A549 (cell line): Measurements from ENCODE around the gene IL17A. TPM values are rescaled to one million over a fixed set of nuclear protein-coding genes. Genes with fewer than 3 reads are reported as not detected.

ENCODE experiments used
- ATAC-seq, 2 experiments: fragments of 200-7000 bp in 1 of 2; fragments of >200 bp in 1 of 2; cut with Nextera tagmentation in 1 of 2; cut with Tn5 transposase in 1 of 2; 3 replicates each; pipeline versions ENCODE4 v1.8.0 to v1.9.1; 2018 to 2020; ENCODE audit warnings: mild to moderate bottlenecking in 1 of 2, moderate library complexity in 1 of 2
- CTCF ChIA-PET: fragments of 300-600 bp; sonication (Branson Sonifier 250); formaldehyde crosslinking; extraction: SDS; loops from one replicate; lab custom pipeline; 2021; ENCODE audit warnings: antibody characterized with exemption, inconsistent platforms; lab: Yijun Ruan, JAX
- POLR2A ChIA-PET: fragments of 350-600 bp; formaldehyde crosslinking; extraction: SDS; loops from one replicate; lab custom pipeline; 2021; ENCODE audit warnings: antibody characterized with exemption, inconsistent platforms; lab: Yijun Ruan, JAX
- DNase-seq, 2 experiments: peaks; one replicate each; pipeline versions ENCODE4 v3.0.0 to v3.0.0-alpha.2; 2011 to 2016; ENCODE audit warnings: low read depth in 1 of 2, low spot score in 1 of 2
- FAIRE-seq: peaks from 2 replicates; lab custom pipeline; 2011; peaks lifted over from hg19 to GRCh38; lab: Jason Lieb, UNC
- H3K27ac ChIP-seq, 2 experiments: fragments of >200 bp; sonication (Bioruptor Twin); formaldehyde crosslinking; 3 replicates each; pipeline ENCODE4 v1.5.1; 2016 to 2017
- H3K4me1 ChIP-seq: fragments of >200 bp; sonication (Bioruptor Twin); formaldehyde crosslinking; 3 replicates; pipeline ENCODE4 v1.6.1; 2016
- H3K4me2 ChIP-seq: fragments of >200 bp; sonication (Bioruptor Twin); formaldehyde crosslinking; 3 replicates; pipeline ENCODE4 v1.6.1; 2016
- H3K4me3 ChIP-seq: fragments of >200 bp; sonication (Bioruptor Twin); formaldehyde crosslinking; 3 replicates; pipeline ENCODE4 v1.5.1; 2016
- H3K9me3 ChIP-seq: fragments of >200 bp; sonication (Bioruptor Twin); formaldehyde crosslinking; 3 replicates; pipeline ENCODE4 v1.6.1; 2016
- CHD2 ChIP-seq: fragments of 150-350 bp; IDR thresholded peaks from 2 replicates; pipeline ENCODE4 v1.6.1; 2014; ENCODE audit warnings: low read length; ENCODE audit not compliant: partially characterized antibody
- EHMT2 ChIP-seq: fragments of 200-600 bp; sonication (generic); IDR thresholded peaks from 2 replicates; pipeline ENCODE4 v1.6.1; 2016; ENCODE audit warnings: antibody characterized with exemption, low read depth, mild to moderate bottlenecking, moderate library complexity
- FOXS1 ChIP-seq: fragments of 250-450 bp; sonication (Bioruptor Pico); IDR thresholded peaks from 2 replicates; pipeline ENCODE4 v1.5.0; 2020; ENCODE audit warnings: mild to moderate bottlenecking, moderate library complexity
- HOXA7 ChIP-seq: fragments of 250-450 bp; sonication (Bioruptor Pico); IDR thresholded peaks from 2 replicates; pipeline ENCODE4 v1.5.0; 2020; ENCODE audit warnings: mild to moderate bottlenecking, moderate library complexity
- HOXB5 ChIP-seq: fragments of 250-450 bp; sonication (Bioruptor Pico); IDR thresholded peaks from 2 replicates; pipeline ENCODE4 v1.5.0; 2020; ENCODE audit warnings: mild to moderate bottlenecking, moderate library complexity
- JUNB ChIP-seq: fragments of >200 bp; sonication (Bioruptor Twin); formaldehyde crosslinking; IDR thresholded peaks from 2 replicates; pipeline ENCODE4 v1.6.1; 2016
- NFE2L2 ChIP-seq: fragments of 150-350 bp; conservative IDR thresholded peaks from 2 replicates; pipeline ENCODE4 v1.6.1; 2014; ENCODE audit warnings: low read length
- NPAS2 ChIP-seq: fragments of 250-450 bp; sonication (Bioruptor Pico); IDR thresholded peaks from 2 replicates; pipeline ENCODE4 v1.8.0; 2022; ENCODE audit warnings: mild to moderate bottlenecking, moderate library complexity, borderline replicate concordance
- POLR2AphosphoS2 ChIP-seq: conservative IDR thresholded peaks from 2 replicates; pipeline ENCODE4 v1.6.1; 2012; ENCODE audit warnings: low read length, improper control_type of control experiment, inconsistent platforms
- RAD21 ChIP-seq, 2 experiments: fragments of >200 bp in 1 of 2; sonication (Bioruptor Twin) in 1 of 2; formaldehyde crosslinking in 1 of 2; IDR thresholded peaks in 1 of 2; conservative IDR thresholded peaks in 1 of 2; 2 replicates in 1 of 2; 3 replicates in 1 of 2; pipeline ENCODE4 v1.6.1; 2012 to 2018; ENCODE audit warnings: inconsistent platforms in 1 of 2
- RFX5 ChIP-seq: fragments of 450-650 bp; IDR thresholded peaks from 2 replicates; pipeline ENCODE4 v1.7.1; 2014; ENCODE audit warnings: antibody characterized with exemption, mild to moderate bottlenecking, moderate library complexity
- RNF2 ChIP-seq: fragments of 200-600 bp; sonication (generic); IDR thresholded peaks from 2 replicates; pipeline ENCODE4 v1.6.1; 2016; ENCODE audit warnings: low read depth, mild to moderate bottlenecking, antibody characterized with exemption, moderate library complexity, borderline replicate concordance
- SMC3 ChIP-seq: fragments of >200 bp; sonication (Bioruptor Twin); formaldehyde crosslinking; IDR thresholded peaks from 3 replicates; pipeline ENCODE4 v1.6.1; 2018; ENCODE audit warnings: inconsistent platforms
- ZNF302 ChIP-seq: fragments of 250-450 bp; sonication (Bioruptor Pico); IDR thresholded peaks from 2 replicates; pipeline ENCODE4 v1.9.0; 2021; ENCODE audit warnings: inconsistent platforms, mild to moderate bottlenecking, moderate library complexity
- ZSCAN20 ChIP-seq: fragments of 250-450 bp; sonication (Bioruptor Pico); IDR thresholded peaks from 2 replicates; pipeline ENCODE4 v1.8.0; 2022; ENCODE audit warnings: mild to moderate bottlenecking, moderate library complexity
- WGBS: methylation state at CpG from one replicate; pipeline ENCODE4 v1.1.6; 2017; ENCODE audit errors: missing lambda C conversion rate; 5-methylcytosine and 5-hydroxymethylcytosine counted together
- polyA plus RNA-seq, 4 experiments: library from polyadenylated mRNA; depleted of rRNA in 3 of 4; stranded (reverse); fragments of >200 nt; fragmentation: RNase III in 1 of 4; extraction: RNeasy Plus Mini Kit Qiagen cat#74134 plus additional on column Dnase treatment in 1 of 4; gene quantifications; 2 replicates in 3 of 4; 3 replicates in 1 of 4; pipeline ENCODE4 v1.2.3, GENCODE V29; 2011 to 2017
- TF ChIP-seq, protein P1 (sequence below): fragments of 250-450 bp; sonication (Bioruptor Pico); IDR thresholded peaks from 2 replicates; pipeline ENCODE4 v1.5.0; 2021; ENCODE audit warnings: mild to moderate bottlenecking, moderate library complexity, borderline replicate concordance
- TF ChIP-seq, protein P2 (sequence below): IDR thresholded peaks from 2 replicates; pipeline ENCODE4 v1.6.1; 2012; ENCODE audit warnings: low read depth, borderline replicate concordance
- TF ChIP-seq, protein P3 (sequence below): fragments of 200-600 bp; sonication (generic); IDR thresholded peaks from 2 replicates; pipeline ENCODE4 v1.6.1; 2016; ENCODE audit warnings: antibody characterized with exemption, mild to moderate bottlenecking, moderate library complexity
- TF ChIP-seq, protein P4 (sequence below): fragments of 150-350 bp; IDR thresholded peaks from 2 replicates; pipeline ENCODE4 v1.6.1; 2014; ENCODE audit warnings: low read depth, mild to moderate bottlenecking, low read length

Gene IL17A
- polyA plus RNA-seq, 2 of the 4 experiments (the other 2 are of a cell fraction), result not detected

DNA sequence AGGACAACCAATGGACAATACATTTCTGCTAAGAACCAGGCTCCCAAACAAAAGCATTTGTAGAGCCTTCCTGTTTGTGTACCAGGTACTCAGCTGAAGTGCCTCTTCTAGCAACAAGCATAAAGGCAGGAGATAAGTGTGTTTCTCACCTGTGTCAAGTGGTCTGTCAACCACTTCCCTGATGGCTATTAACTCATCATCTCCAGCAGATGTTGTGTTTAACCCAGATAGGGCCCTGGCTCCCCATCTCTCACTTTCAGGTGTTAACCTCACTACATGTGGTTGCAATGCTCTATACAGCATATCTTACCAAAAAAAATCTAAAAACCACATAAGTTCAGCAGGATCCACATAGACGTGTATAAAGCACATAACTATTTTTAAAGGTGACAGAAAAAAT, 9.6 kb upstream of the IL17A start:
- no peak for FAIRE-seq
- WGBS, result 0% methylated on average over 1 of the region's 1 CpG
- no peak overlapping the region for H3K27ac ChIP-seq
- DNase-seq, result no peak
- H3K4me2 ChIP-seq, result no peak overlapping the region
- no peaks in the 10 kb centered on the region for H3K9me3 ChIP-seq
- POLR2A ChIA-PET, result no interaction called here
- H3K4me1 ChIP-seq, result no peaks in the 10 kb centered on the region
- TF ChIP-seq FOXS1 (CRISPR knock-in tag) (no peak), SMC3 (no peak), EHMT2 (no peak), ZSCAN20 (CRISPR knock-in tag) (no peak), RFX5 (no peak), NFE2L2 (no peak), POLR2AphosphoS2 (no peak), HOXB5 (CRISPR knock-in tag) (no peak)
- TF ChIP-seq, protein P1, sequence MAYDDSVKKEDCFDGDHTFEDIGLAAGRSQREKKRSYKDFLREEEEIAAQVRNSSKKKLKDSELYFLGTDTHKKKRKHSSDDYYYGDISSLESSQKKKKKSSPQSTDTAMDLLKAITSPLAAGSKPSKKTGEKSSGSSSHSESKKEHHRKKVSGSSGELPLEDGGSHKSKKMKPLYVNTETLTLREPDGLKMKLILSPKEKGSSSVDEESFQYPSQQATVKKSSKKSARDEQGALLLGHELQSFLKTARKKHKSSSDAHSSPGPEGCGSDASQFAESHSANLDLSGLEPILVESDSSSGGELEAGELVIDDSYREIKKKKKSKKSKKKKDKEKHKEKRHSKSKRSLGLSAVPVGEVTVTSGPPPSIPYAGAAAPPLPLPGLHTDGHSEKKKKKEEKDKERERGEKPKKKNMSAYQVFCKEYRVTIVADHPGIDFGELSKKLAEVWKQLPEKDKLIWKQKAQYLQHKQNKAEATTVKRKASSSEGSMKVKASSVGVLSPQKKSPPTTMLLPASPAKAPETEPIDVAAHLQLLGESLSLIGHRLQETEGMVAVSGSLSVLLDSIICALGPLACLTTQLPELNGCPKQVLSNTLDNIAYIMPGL (CRISPR knock-in tag), result no peak
- TF ChIP-seq, protein P2, sequence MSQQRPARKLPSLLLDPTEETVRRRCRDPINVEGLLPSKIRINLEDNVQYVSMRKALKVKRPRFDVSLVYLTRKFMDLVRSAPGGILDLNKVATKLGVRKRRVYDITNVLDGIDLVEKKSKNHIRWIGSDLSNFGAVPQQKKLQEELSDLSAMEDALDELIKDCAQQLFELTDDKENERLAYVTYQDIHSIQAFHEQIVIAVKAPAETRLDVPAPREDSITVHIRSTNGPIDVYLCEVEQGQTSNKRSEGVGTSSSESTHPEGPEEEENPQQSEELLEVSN, result no peak
- TF ChIP-seq, protein P3, sequence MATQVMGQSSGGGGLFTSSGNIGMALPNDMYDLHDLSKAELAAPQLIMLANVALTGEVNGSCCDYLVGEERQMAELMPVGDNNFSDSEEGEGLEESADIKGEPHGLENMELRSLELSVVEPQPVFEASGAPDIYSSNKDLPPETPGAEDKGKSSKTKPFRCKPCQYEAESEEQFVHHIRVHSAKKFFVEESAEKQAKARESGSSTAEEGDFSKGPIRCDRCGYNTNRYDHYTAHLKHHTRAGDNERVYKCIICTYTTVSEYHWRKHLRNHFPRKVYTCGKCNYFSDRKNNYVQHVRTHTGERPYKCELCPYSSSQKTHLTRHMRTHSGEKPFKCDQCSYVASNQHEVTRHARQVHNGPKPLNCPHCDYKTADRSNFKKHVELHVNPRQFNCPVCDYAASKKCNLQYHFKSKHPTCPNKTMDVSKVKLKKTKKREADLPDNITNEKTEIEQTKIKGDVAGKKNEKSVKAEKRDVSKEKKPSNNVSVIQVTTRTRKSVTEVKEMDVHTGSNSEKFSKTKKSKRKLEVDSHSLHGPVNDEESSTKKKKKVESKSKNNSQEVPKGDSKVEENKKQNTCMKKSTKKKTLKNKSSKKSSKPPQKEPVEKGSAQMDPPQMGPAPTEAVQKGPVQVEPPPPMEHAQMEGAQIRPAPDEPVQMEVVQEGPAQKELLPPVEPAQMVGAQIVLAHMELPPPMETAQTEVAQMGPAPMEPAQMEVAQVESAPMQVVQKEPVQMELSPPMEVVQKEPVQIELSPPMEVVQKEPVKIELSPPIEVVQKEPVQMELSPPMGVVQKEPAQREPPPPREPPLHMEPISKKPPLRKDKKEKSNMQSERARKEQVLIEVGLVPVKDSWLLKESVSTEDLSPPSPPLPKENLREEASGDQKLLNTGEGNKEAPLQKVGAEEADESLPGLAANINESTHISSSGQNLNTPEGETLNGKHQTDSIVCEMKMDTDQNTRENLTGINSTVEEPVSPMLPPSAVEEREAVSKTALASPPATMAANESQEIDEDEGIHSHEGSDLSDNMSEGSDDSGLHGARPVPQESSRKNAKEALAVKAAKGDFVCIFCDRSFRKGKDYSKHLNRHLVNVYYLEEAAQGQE, result no peak
- TF ChIP-seq, protein P4, sequence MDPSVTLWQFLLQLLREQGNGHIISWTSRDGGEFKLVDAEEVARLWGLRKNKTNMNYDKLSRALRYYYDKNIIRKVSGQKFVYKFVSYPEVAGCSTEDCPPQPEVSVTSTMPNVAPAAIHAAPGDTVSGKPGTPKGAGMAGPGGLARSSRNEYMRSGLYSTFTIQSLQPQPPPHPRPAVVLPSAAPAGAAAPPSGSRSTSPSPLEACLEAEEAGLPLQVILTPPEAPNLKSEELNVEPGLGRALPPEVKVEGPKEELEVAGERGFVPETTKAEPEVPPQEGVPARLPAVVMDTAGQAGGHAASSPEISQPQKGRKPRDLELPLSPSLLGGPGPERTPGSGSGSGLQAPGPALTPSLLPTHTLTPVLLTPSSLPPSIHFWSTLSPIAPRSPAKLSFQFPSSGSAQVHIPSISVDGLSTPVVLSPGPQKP, result no peak
- CTCF ChIA-PET, result interaction anchor here (1.0 kb wide), 1 partner anchor 487 kb away, joined by 3 read pairs; no protein-coding TSS in a partner anchor
- no peak overlapping the region for H3K4me3 ChIP-seq
- ATAC-seq, result no peak

DNA sequence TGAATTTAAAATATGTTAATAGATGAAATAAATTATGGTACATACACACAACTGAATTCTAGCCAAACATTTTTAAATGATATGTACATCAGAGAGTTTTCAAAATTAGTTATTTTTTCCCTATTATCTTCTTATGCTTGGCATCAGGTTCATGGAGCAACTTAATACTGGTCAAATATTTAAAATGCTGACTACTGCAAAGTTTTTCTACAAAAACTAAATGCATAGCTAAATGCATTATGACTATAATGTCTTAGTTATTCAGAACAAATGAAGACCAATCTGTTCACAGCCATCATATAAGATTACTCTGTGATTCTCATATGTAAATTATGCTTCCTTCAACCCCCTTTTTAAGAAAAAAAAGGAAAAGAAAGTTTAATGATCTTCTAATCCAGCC, 8.2 kb upstream of the IL17A start:
- FAIRE-seq, result no peak

More for the DNA sequence above, 8.2 kb upstream of the IL17A start:
- ATAC-seq (no peak), DNase-seq (no peak)
- ChIA-PET CTCF (no interaction called here), POLR2A (no interaction called here)
- H3K9me3 ChIP-seq, result no peaks in the 10 kb centered on the region
- H3K4me3 ChIP-seq, result no peak overlapping the region
- H3K4me2 ChIP-seq, result no peak overlapping the region
- TF ChIP-seq HOXA7, result no peak
- no peak for TF ChIP-seq JUNB
- no peak for TF ChIP-seq NPAS2 (CRISPR knock-in tag)
- TF ChIP-seq CHD2, result no peak
- no peak for TF ChIP-seq EHMT2
- no peak for TF ChIP-seq ZNF302 (CRISPR knock-in tag)
- TF ChIP-seq RAD21 (conservative IDR thresholded peaks at IDR 0.05 in 1 of 2, IDR thresholded peaks at IDR 0.05 in 1 of 2), result no peak
- TF ChIP-seq RNF2, result no peak
- no peak for TF ChIP-seq SMC3
- TF ChIP-seq HOXB5 (CRISPR knock-in tag), result no peak
- no peak overlapping the region for H3K27ac ChIP-seq
- H3K4me1 ChIP-seq, result no peaks in the 10 kb centered on the region
